GM23338 (cell line): ENCODE results near the gene BCAS1.

ENCODE experiments used
- CTCF ChIP-seq, 2 experiments: fragments of 200-600 bp in 1 of 2; sonication (generic) in 1 of 2; conservative IDR thresholded peaks; 2 replicates each; pipeline versions ENCODE4 v1.5.1 to v1.6.1; 2016 to 2017; ENCODE audit warnings: antibody characterized with exemption in 2 of 2, low read depth in 2 of 2, mild to moderate bottlenecking in 2 of 2, moderate library complexity in 1 of 2
- EZH2phosphoT487 ChIP-seq: fragments of 200-600 bp; sonication (generic); IDR thresholded peaks from one replicate; pipeline ENCODE4 v1.8.1; 2018; ENCODE audit warnings: antibody characterized with exemption; ENCODE audit not compliant: unreplicated experiment
- NANOG ChIP-seq: IDR thresholded peaks from 2 replicates; pipeline ENCODE4 v1.6.1; 2016; ENCODE audit warnings: antibody characterized with exemption, borderline replicate concordance
- POLR2AphosphoS5 ChIP-seq: IDR thresholded peaks from 2 replicates; pipeline ENCODE4 v1.6.1; 2016; ENCODE audit warnings: antibody characterized with exemption, low read depth
- ZNF331 ChIP-seq: fragments of 250-450 bp; sonication (Bioruptor Pico); IDR thresholded peaks from 2 replicates; pipeline ENCODE4 v1.5.0; 2020; ENCODE audit warnings: low read depth, mild to moderate bottlenecking, moderate library complexity

DNA sequence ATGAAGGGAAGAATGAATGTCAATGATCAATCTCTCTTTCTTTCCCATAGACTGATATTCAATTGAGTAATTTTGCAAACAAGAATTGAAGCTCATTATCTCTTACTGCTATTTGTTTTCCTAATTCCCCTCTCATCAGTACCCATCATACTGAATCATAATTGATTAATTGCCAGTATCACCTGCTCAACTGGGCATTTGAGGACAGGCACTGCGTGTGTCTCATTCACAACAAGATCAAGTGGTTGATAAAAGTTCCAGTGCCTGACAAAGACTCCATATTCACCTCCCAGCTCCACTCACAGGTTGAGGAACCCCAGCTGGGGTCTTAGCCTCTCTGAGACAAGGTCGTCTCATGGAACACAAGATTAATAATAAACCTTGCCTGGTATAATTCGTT is 67.7 kb downstream of the BCAS1 start:
- TF ChIP-seq CTCF (conservative IDR thresholded peaks at IDR 0.05; ENCODE audit: low read depth in 2 of 2): no peak
- TF ChIP-seq POLR2AphosphoS5: no peak
- no peak for TF ChIP-seq ZNF331 (CRISPR knock-in tag)
- TF ChIP-seq EZH2phosphoT487: no peak
- TF ChIP-seq NANOG: no peak
